ENCODE data around the gene PIAS4.
A peak's percentile ranks its signal among the peaks of the same experiment; 100 is the strongest.

Gene PIAS4

DNA sequence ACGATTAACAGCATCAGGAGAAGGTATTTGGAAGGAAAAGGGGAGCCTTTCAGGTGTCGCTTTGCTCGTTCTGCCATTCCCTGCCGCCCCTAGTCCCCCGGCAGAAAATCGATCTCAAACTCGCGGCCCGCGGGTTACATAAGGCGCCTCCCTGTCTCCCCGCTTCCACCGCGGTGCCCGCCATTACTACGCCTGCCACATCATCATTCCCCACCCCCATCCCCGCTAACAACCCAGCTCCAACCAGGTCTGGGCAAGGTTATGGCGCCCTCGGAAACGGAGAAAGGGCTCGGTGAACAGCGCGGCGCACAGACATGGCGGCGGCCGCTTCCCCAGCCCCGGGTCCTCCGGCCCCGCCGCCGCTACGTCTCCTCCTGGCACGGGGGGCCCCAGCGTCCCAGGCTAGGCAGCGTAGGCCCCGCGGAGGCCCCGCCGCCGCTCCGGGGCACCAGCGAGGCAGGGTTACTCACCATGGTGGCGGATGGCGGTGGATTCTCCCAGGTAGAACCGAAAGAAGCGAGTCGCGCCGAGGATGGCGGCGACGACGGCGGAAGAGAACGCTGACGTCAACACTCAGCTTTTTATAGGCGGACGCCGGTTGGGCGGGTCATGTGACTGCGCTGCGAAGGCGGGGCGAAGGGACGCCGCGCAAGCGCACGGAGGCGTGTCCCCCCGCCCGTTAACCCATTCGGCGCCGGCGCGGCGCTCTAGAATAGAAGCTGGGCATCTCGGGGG is 22.5 kb upstream of the PIAS4 start, which contains the start of gene EEF2:
Gene EEF2, minus strand, starts transcription at position 556 of the 735 bp plus-strand sequence. Its CDS starts 83 bp downstream, at position 473.
- in situ Hi-C loops (cut with HindIII; ENCODE audit: low sequenced_read_pairs): loop anchor here (25.0 kb wide), 1 partner anchor 227 kb away; no protein-coding TSS in a partner anchor
- TF ChIP-seq, protein P1, sequence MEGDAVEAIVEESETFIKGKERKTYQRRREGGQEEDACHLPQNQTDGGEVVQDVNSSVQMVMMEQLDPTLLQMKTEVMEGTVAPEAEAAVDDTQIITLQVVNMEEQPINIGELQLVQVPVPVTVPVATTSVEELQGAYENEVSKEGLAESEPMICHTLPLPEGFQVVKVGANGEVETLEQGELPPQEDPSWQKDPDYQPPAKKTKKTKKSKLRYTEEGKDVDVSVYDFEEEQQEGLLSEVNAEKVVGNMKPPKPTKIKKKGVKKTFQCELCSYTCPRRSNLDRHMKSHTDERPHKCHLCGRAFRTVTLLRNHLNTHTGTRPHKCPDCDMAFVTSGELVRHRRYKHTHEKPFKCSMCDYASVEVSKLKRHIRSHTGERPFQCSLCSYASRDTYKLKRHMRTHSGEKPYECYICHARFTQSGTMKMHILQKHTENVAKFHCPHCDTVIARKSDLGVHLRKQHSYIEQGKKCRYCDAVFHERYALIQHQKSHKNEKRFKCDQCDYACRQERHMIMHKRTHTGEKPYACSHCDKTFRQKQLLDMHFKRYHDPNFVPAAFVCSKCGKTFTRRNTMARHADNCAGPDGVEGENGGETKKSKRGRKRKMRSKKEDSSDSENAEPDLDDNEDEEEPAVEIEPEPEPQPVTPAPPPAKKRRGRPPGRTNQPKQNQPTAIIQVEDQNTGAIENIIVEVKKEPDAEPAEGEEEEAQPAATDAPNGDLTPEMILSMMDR (IDR thresholded peaks at IDR 0.05; ENCODE audit: low read depth, low read length, missing control alignments): no peak
- DNase-seq (ENCODE audit: low read depth): peak; percentile 74
- H3K4me3 ChIP-seq (ENCODE audit: low read depth, low read length): peak within 1 kb of the TSS; percentile 92

DNA sequence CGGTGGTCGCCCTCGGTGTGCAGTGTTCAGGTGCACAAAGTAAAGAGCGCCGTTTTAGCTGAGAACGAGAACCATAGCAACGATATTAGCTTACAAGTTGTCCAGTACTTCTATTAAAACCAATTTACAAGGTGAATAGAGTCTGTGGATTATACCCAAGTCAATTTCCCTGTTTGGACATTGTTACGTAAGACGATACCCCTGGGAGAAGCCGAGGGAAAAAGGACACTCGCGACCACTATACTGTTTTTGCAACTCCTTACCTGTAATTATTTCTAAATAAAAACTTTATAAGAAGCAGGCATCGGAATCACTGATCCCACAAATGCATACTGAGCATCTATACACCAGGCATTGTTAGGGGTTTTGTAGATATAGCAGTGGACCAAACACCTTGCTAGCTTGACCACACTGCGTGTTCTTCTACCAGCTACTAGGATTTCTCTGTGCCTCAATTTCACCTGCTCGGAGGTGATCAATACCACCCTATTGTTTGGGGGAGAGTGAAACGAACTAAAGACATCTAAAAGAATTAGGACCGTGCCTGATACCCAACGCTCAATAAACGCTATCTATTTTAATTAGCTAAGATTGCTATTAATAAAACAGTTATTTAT is 21.8 kb upstream of the PIAS4 start:
- H3K4me3 ChIP-seq (ENCODE audit: low read depth, low read length): peak overlapping the region; percentile 92
- no peak for DNase-seq (ENCODE audit: low read depth)
- TF ChIP-seq, protein P1 (IDR thresholded peaks at IDR 0.05; ENCODE audit: low read depth, low read length, missing control alignments): no peak
- in situ Hi-C loops (cut with HindIII; ENCODE audit: low sequenced_read_pairs): loop anchor here (25.0 kb wide), 1 partner anchor 227 kb away; no protein-coding TSS in a partner anchor

DNA sequence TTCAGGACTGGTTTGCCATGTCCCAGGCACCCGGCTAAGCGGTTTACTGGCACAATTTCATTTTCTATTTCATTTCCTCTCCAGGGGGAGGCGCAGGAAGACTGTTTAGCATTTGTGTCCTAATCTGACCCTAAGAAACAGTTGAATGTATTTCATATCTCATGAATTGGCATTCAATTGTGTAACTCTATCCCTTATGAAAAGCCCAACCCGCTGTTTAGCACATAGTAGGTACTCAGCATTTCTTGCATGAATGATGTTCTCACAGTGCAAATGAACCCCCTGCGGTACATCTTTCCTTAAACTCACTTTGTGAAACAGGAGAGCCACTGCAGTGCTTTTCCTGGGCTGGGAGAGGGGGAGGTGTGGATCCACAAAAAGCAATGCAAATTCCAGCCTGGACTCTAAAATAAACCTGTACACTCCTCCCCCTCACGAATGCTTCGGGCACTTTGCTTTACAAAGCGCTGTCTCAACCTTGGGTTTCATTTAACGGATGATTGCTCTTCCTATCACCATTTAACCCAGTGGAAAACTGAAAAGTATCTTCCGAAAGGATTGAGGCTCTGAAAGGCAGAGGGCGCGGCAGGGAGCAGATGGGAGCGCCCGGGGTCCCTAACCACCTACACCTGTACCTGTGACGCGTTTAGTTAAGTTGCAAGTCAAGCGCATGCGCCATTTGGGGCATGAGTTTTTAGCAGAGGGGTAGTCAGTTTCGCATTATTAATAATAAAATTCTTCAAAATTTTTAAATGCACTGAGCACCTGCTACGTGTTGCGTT is 21.1 kb upstream of the PIAS4 start:
- H3K4me3 ChIP-seq (ENCODE audit: low read depth, low read length): peak overlapping the region; percentile 92
- DNase-seq (ENCODE audit: low read depth): no peak
- TF ChIP-seq, protein P1 (IDR thresholded peaks at IDR 0.05; ENCODE audit: low read depth, low read length, missing control alignments): peak; percentile 60
- in situ Hi-C loops (cut with HindIII; ENCODE audit: low sequenced_read_pairs): loop anchor here (25.0 kb wide), 1 partner anchor 226 kb away; no protein-coding TSS in a partner anchor

DNA sequence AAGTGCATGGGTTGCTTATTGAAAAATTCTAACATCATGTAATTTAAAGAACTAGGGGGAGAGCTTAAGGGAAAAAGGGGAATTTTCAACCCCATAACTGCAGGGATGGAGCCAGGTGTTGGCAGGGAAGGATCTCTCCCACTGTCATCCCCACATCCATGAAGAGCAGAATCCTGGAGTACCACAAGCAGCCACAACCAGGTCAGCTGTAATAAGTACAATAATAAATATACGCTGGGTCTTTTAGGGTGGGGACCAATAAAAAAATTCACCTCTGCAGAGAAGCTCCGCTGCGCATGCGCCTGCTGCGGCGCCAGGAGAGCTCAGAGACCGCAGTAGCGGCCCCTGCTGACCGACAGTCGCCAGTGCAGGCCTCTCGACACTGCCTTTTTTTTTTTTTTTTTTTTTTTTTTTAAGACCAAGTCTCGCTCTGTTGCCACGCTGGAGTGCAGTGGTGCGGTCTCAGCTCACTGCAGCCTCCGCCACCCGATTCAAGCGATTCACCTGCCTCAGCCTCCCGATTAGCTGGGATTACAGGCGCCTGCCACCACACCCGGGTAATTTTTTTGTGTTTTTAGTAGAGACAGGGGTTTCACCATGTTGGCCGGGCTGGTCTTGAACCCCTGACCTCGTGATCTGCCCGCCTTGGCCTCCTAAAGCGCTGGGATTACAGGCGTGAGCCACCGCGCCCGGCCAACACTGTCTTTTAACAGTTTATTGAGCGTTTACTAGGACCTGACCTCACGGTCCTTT is 19.7 kb upstream of the PIAS4 start:
- TF ChIP-seq, protein P1 (IDR thresholded peaks at IDR 0.05; ENCODE audit: low read depth, low read length, missing control alignments): peak; percentile 92
- in situ Hi-C loops (cut with HindIII; ENCODE audit: low sequenced_read_pairs): loop anchor here (25.0 kb wide), 1 partner anchor 225 kb away; no protein-coding TSS in a partner anchor

DNA sequence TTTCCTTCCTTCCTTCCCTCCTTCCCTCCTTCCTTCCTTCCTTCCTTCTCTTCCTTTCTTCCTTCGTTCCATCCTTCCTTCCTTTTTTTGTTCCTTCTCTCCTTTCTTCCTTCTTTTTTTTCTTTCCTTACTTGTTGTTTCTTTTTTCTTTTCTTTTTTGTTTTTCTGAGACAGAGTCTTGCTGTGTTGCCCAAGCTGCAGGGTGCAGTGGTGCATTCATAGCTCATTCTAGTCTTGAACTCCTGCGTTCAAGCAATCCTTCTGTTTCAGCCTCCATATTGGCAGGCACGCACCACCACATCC is 16.8 kb upstream of the PIAS4 start:
- in situ Hi-C loops (cut with HindIII; ENCODE audit: low sequenced_read_pairs): loop anchor here (25.0 kb wide), 1 partner anchor 222 kb away; no protein-coding TSS in a partner anchor
- no peak for DNase-seq (ENCODE audit: low read depth)
- no peak overlapping the region for H3K4me3 ChIP-seq (ENCODE audit: low read depth, low read length)
- TF ChIP-seq, protein P1 (IDR thresholded peaks at IDR 0.05; ENCODE audit: low read depth, low read length, missing control alignments): no peak

More for the DNA sequence above, 19.7 kb upstream of the PIAS4 start:
- peak overlapping the region; percentile 15 for H3K4me3 ChIP-seq (ENCODE audit: low read depth, low read length)
- no peak for DNase-seq (ENCODE audit: low read depth)
